Endothelial cell (in vitro differentiated cells): ENCODE results near the gene SLC6A2. TPM values are rescaled to one million over a fixed set of nuclear protein-coding genes. Genes with fewer than 3 reads are reported as not detected.
"Not testable (repeated sequence)": the region's sequence is repeated elsewhere in the genome, so short reads cannot be mapped to it uniquely, and the experiment has no call there.

ENCODE experiments used
- DNase-seq: peaks from one replicate; pipeline ENCODE4 v3.0.0; 2021; ENCODE audit warnings: low spot score
- H3K27ac Mint-ChIP-seq: one replicate; pipeline ENCODE4 v1.8.0; 2021; ENCODE audit warnings: mixed read lengths, inconsistent platforms; ENCODE audit not compliant: unreplicated experiment
- H3K27me3 Mint-ChIP-seq: one replicate; pipeline ENCODE4 v1.8.0; 2021; ENCODE audit warnings: mild to moderate bottlenecking, moderate library complexity, mixed read lengths, inconsistent platforms; ENCODE audit not compliant: unreplicated experiment
- H3K36me3 Mint-ChIP-seq: one replicate; pipeline ENCODE4 v1.8.0; 2021; ENCODE audit warnings: mild to moderate bottlenecking, low read depth, mixed read lengths, inconsistent platforms; ENCODE audit not compliant: unreplicated experiment
- H3K4me1 Mint-ChIP-seq: one replicate; pipeline ENCODE4 v1.8.0; 2021; ENCODE audit warnings: mild to moderate bottlenecking, mixed read lengths, inconsistent platforms; ENCODE audit not compliant: unreplicated experiment
- H3K4me3 Mint-ChIP-seq: one replicate; pipeline ENCODE4 v1.8.0; 2021; ENCODE audit warnings: mild to moderate bottlenecking, mixed read lengths, inconsistent platforms; ENCODE audit not compliant: unreplicated experiment
- H3K9me3 Mint-ChIP-seq: one replicate; pipeline ENCODE4 v1.8.0; 2021; ENCODE audit warnings: mixed read lengths, inconsistent platforms; ENCODE audit not compliant: unreplicated experiment
- CTCF ChIP-seq: fragments of 200-600 bp; sonication (generic); IDR thresholded peaks from one replicate; pipeline ENCODE4 v1.5.0; 2021; ENCODE audit warnings: antibody characterized with exemption; ENCODE audit not compliant: unreplicated experiment
- long read RNA-seq: library from polyadenylated mRNA; unstranded; transcript quantifications from one replicate; pipeline ENCODE4 v2.0.0, GENCODE V29; 2020; ENCODE audit not compliant: unreplicated experiment
- total RNA-seq: library from RNA; stranded (reverse); fragmentation: NEBNext Ultra II Directional; extraction: Animal tissue kit (Norgen Biotek cat#: 25700); gene quantifications from one replicate; pipeline ENCODE4 v1.2.1, GENCODE V29; 2021; ENCODE audit not compliant: unreplicated experiment

Gene SLC6A2
- total RNA-seq: not detected
- long read RNA-seq: 0 reads

- Mint-ChIP-seq H3K4me1 (no peaks in the 10 kb centered on the region), H3K27ac (no peak within 1 kb of the TSS), H3K27me3 (peaks cover 12% of the 10 kb centered on the region), H3K9me3 (no peaks in the 10 kb centered on the region), H3K36me3 (no peaks in the 10 kb centered on the region), H3K4me3 (peak within 1 kb of the TSS; percentile 66)
- DNase-seq: peak; percentile 49
- no peak for TF ChIP-seq CTCF
Observed at GRCh38 chr16:55655897-55656681, at the start of gene SLC6A2. SLC6A2 (plus strand) TSS chr16:55655988; CDS start chr16:55656695, 707 bp downstream.

DNA sequence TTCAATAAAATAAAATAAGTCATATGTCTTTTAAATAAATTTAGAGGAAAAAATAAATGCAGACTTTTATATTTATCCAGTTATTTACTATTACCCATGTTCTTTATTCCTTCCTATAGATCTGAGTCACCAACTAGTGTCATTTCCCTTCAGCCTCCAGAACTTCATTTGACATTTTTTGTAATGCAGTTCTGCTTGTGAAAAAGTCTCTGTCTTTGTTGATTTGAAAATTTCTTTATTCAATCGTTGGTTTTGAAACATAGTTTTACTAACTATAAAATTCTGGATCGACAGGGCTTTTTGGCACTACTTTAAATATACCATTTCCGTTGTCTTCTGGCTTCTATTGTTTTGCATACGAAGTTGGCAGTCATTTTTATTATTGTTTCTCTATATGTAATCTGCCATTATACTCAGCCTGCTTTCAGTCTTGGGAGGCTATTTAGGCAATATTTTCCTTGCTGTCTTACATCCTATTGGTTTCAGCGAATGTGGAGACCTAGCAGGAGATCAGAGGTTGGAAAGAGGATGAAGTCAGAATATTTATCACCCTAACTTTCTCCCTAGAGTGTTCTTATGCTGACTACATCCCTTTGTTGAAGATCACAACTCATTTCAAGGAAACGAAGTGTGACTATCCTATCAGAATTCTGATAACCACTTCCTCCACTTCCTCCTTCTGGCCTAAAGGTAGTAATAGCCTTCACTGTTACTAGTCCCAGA lies 42.0 kb upstream of the SLC6A2 start:
- peaks cover 5% of the 10 kb centered on the region for H3K36me3 Mint-ChIP-seq
- H3K27ac Mint-ChIP-seq: no peak overlapping the region
- H3K4me3 Mint-ChIP-seq: no peak overlapping the region
- H3K4me1 Mint-ChIP-seq: no peaks in the 10 kb centered on the region
- TF ChIP-seq CTCF: no peak
- H3K9me3 Mint-ChIP-seq: peaks cover 4% of the 10 kb centered on the region
- no peaks in the 10 kb centered on the region for H3K27me3 Mint-ChIP-seq
- DNase-seq: no peak

GRCh38 chr16:55615071-55615470 lies 40.7 kb upstream of the SLC6A2 start:
- H3K4me3 Mint-ChIP-seq: peak overlapping the region; percentile 39
- peaks cover 3% of the 10 kb centered on the region for H3K27me3 Mint-ChIP-seq
- peaks cover 5% of the 10 kb centered on the region for H3K36me3 Mint-ChIP-seq
- H3K9me3 Mint-ChIP-seq: peaks cover 4% of the 10 kb centered on the region
- no peak for TF ChIP-seq CTCF
- H3K27ac Mint-ChIP-seq: no peak overlapping the region
- no peak for DNase-seq
- no peaks in the 10 kb centered on the region for H3K4me1 Mint-ChIP-seq

DNA sequence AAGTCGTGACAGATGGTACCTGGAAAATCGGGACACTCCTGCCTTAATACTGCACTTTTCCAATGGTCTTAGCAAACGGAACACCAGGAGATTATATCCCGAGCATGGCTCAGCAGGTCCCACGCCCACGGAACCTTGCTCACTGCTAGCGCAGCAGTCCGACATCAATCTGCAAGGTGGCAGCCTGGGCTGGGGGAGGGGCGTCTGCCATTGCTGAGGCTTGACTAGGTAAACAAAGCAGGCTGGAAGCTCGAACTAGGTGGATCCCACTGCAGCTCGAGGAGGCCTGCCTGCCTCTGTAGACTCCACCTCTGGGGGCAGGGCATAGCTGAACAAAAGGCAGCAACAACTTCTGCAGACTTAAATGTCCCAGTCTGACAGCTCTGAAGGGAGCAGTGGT lies 40.1 kb upstream of the SLC6A2 start:
- H3K27me3 Mint-ChIP-seq, H3K9me3 Mint-ChIP-seq, H3K4me1 Mint-ChIP-seq, H3K36me3 Mint-ChIP-seq, H3K27ac Mint-ChIP-seq, DNase-seq, H3K4me3 Mint-ChIP-seq: not testable (repeated sequence)

- Mint-ChIP-seq H3K36me3 (no peaks in the 10 kb centered on the region), H3K27me3 (peaks cover 6% of the 10 kb centered on the region), H3K27ac (no peak overlapping the region), H3K9me3 (no peaks in the 10 kb centered on the region), H3K4me3 (no peak overlapping the region), H3K4me1 (peaks cover 3% of the 10 kb centered on the region)
- no peak for DNase-seq
- no peak for TF ChIP-seq CTCF
Observed at GRCh38 chr16:55621771-55622170, 34.0 kb upstream of the SLC6A2 start.
